ENCODE results near the gene HERC6. TPM values are rescaled to one million over a fixed set of nuclear protein-coding genes. Genes with fewer than 3 reads are reported as not detected.

Gene HERC6
- total RNA-seq, 2 donors from 2014 or later: 9.9 to 12.7 TPM

- Histone ChIP-seq H3K9me3 (ENCODE audit: control insufficient read depth, low read length) (peaks cover 71% of the 10 kb centered on the region), H3K27ac (ENCODE audit: low read depth, low read length) (no peak overlapping the region), H3K4me3 (ENCODE audit: low read length) (no peak overlapping the region), H3K4me1 (ENCODE audit: control insufficient read depth, insufficient read depth, low read length) (no peaks in the 10 kb centered on the region), H3K27me3 (ENCODE audit: control insufficient read depth, insufficient read depth, low read length, poor library complexity, severe bottlenecking) (no peaks in the 10 kb centered on the region), H3K36me3 (ENCODE audit: control insufficient read depth, insufficient read depth, low read length) (no peaks in the 10 kb centered on the region), H3K9ac (ENCODE audit: extremely low read depth, low read length, poor library complexity, severe bottlenecking) (no peak overlapping the region)
- Mint-ChIP-seq H3K27ac (no peak overlapping the region), H3K4me1 (peaks cover 2% of the 10 kb centered on the region), H3K27me3 (ENCODE audit: insufficient read depth) (no peaks in the 10 kb centered on the region), H3K4me3 (no peak overlapping the region), H3K9me3 (peaks cover 72% of the 10 kb centered on the region), H3K36me3 (ENCODE audit: low read depth) (peaks cover 5% of the 10 kb centered on the region)
- no peak for TF ChIP-seq CTCF (conservative IDR thresholded peaks at IDR 0.05)
- DNase-seq: no peak
Observed at GRCh38 chr4:88356771-88357170, 21.9 kb upstream of the HERC6 start.

- H3K36me3 Mint-ChIP-seq (ENCODE audit: low read depth): peaks cover 5% of the 10 kb centered on the region
Observed at GRCh38 chr4:88357262-88357661, 21.4 kb upstream of the HERC6 start.

GRCh38 chr4:88359558-88359957 lies 19.1 kb upstream of the HERC6 start:
- WGBS, 2 experiments (ENCODE audit: insufficient coverage in 1 of 2, insufficient read length in 1 of 2): 95 to 96% methylated on average over 7 to 10 of the region's 10 CpGs
- Histone ChIP-seq H3K9me3 (ENCODE audit: control insufficient read depth, low read length) (peaks cover 69% of the 10 kb centered on the region), H3K36me3 (ENCODE audit: control insufficient read depth, insufficient read depth, low read length) (no peaks in the 10 kb centered on the region), H3K27me3 (ENCODE audit: control insufficient read depth, insufficient read depth, low read length, poor library complexity, severe bottlenecking) (no peaks in the 10 kb centered on the region), H3K4me3 (ENCODE audit: low read length) (no peak overlapping the region), H3K9ac (ENCODE audit: extremely low read depth, low read length, poor library complexity, severe bottlenecking) (no peak overlapping the region), H3K27ac (ENCODE audit: low read depth, low read length) (no peak overlapping the region), H3K4me1 (ENCODE audit: control insufficient read depth, insufficient read depth, low read length) (no peaks in the 10 kb centered on the region)
- no peaks in the 10 kb centered on the region for H3K27me3 Mint-ChIP-seq (ENCODE audit: insufficient read depth)
- peaks cover 77% of the 10 kb centered on the region for H3K9me3 Mint-ChIP-seq
- H3K36me3 Mint-ChIP-seq (ENCODE audit: low read depth): peaks cover 5% of the 10 kb centered on the region
- no peak for DNase-seq
- H3K27ac Mint-ChIP-seq: no peak overlapping the region
- TF ChIP-seq CTCF (conservative IDR thresholded peaks at IDR 0.05): no peak
- no peak overlapping the region for H3K4me3 Mint-ChIP-seq
- H3K4me1 Mint-ChIP-seq: peaks cover 2% of the 10 kb centered on the region

More at GRCh38 chr4:88357262-88357661, 21.4 kb upstream of the HERC6 start:
- Mint-ChIP-seq H3K27ac (no peak overlapping the region), H3K4me3 (no peak overlapping the region), H3K27me3 (ENCODE audit: insufficient read depth) (no peaks in the 10 kb centered on the region), H3K4me1 (peaks cover 2% of the 10 kb centered on the region), H3K9me3 (peaks cover 72% of the 10 kb centered on the region)
- no peak for DNase-seq
- H3K4me1 ChIP-seq (ENCODE audit: control insufficient read depth, insufficient read depth, low read length): no peaks in the 10 kb centered on the region
- no peak for TF ChIP-seq CTCF (conservative IDR thresholded peaks at IDR 0.05)
- no peaks in the 10 kb centered on the region for H3K27me3 ChIP-seq (ENCODE audit: control insufficient read depth, insufficient read depth, low read length, poor library complexity, severe bottlenecking)
- H3K9me3 ChIP-seq (ENCODE audit: control insufficient read depth, low read length): peaks cover 71% of the 10 kb centered on the region
- H3K9ac ChIP-seq (ENCODE audit: extremely low read depth, low read length, poor library complexity, severe bottlenecking): no peak overlapping the region
- no peak overlapping the region for H3K27ac ChIP-seq (ENCODE audit: low read depth, low read length)
- 89 to 92% methylated on average over 4 of the region's 4 CpGs for WGBS, 2 experiments (ENCODE audit: insufficient coverage in 1 of 2, insufficient read length in 1 of 2)
- H3K4me3 ChIP-seq (ENCODE audit: low read length): no peak overlapping the region
- no peaks in the 10 kb centered on the region for H3K36me3 ChIP-seq (ENCODE audit: control insufficient read depth, insufficient read depth, low read length)

All from endodermal cell (in vitro differentiated cells).